Measurements from ENCODE around the gene MSH2. TPM values are rescaled to one million over a fixed set of nuclear protein-coding genes. Genes with fewer than 3 reads are reported as not detected.

MSH2 gene
- total RNA-seq, 1 donor: 14.5 TPM

- peaks cover 6% of the 10 kb centered on the region for H3K27me3 ChIP-seq (ENCODE audit: insufficient read depth, low read length)
- H3K79me2 ChIP-seq (ENCODE audit: insufficient read depth, low read length): no peaks in the 10 kb centered on the region
- H3K4me1 ChIP-seq (ENCODE audit: insufficient read depth, low read length): peaks cover 11% of the 10 kb centered on the region
- H3K4me2 ChIP-seq (ENCODE audit: insufficient read depth, low read length): no peak overlapping the region
- no peaks in the 10 kb centered on the region for H4K20me1 ChIP-seq (ENCODE audit: insufficient read depth, low read length)
- no peak for TF ChIP-seq CTCF (IDR thresholded peaks at IDR 0.05; ENCODE audit: extremely low read depth, low read depth, low read length)
- no peak overlapping the region for H2AFZ ChIP-seq (ENCODE audit: low read length)
- DNase-seq (ENCODE audit: insufficient read length, low spot score, missing footprints): no peak
- H3K9me3 ChIP-seq (ENCODE audit: low read depth, low read length): no peaks in the 10 kb centered on the region
- no peaks in the 10 kb centered on the region for H3K36me3 ChIP-seq (ENCODE audit: insufficient read depth, low read length)
- H3K4me3 ChIP-seq (ENCODE audit: insufficient read depth, low read length): no peak overlapping the region
- no peak overlapping the region for H3K27ac ChIP-seq (ENCODE audit: low read depth, low read length)
Measured at GRCh38 chr2:47503481-47504070, 100.6 kb downstream of the MSH2 start.

GRCh38 chr2:47504174-47504810 is 101.3 kb downstream of the MSH2 start:
- no peaks in the 10 kb centered on the region for H4K20me1 ChIP-seq (ENCODE audit: insufficient read depth, low read length)
- no peaks in the 10 kb centered on the region for H3K79me2 ChIP-seq (ENCODE audit: insufficient read depth, low read length)
- no peak overlapping the region for H2AFZ ChIP-seq (ENCODE audit: low read length)
- peaks cover 11% of the 10 kb centered on the region for H3K4me1 ChIP-seq (ENCODE audit: insufficient read depth, low read length)
- no peak overlapping the region for H3K4me2 ChIP-seq (ENCODE audit: insufficient read depth, low read length)
- H3K4me3 ChIP-seq (ENCODE audit: insufficient read depth, low read length): no peak overlapping the region
- H3K9me3 ChIP-seq (ENCODE audit: low read depth, low read length): no peaks in the 10 kb centered on the region
- peaks cover 7% of the 10 kb centered on the region for H3K27me3 ChIP-seq (ENCODE audit: insufficient read depth, low read length)
- no peak for TF ChIP-seq CTCF (IDR thresholded peaks at IDR 0.05; ENCODE audit: extremely low read depth, low read depth, low read length)
- H3K36me3 ChIP-seq (ENCODE audit: insufficient read depth, low read length): no peaks in the 10 kb centered on the region
- H3K27ac ChIP-seq (ENCODE audit: low read depth, low read length): no peak overlapping the region
- DNase-seq (ENCODE audit: insufficient read length, low spot score, missing footprints): no peak

GRCh38 chr2:47506024-47506423 is 103.1 kb downstream of the MSH2 start:
- no peak overlapping the region for H3K4me2 ChIP-seq (ENCODE audit: insufficient read depth, low read length)
- H2AFZ ChIP-seq (ENCODE audit: low read length): no peak overlapping the region
- no peaks in the 10 kb centered on the region for H3K36me3 ChIP-seq (ENCODE audit: insufficient read depth, low read length)
- H4K20me1 ChIP-seq (ENCODE audit: insufficient read depth, low read length): no peaks in the 10 kb centered on the region
- H3K27ac ChIP-seq (ENCODE audit: low read depth, low read length): no peak overlapping the region
- no peaks in the 10 kb centered on the region for H3K79me2 ChIP-seq (ENCODE audit: insufficient read depth, low read length)
- no peak overlapping the region for H3K4me3 ChIP-seq (ENCODE audit: insufficient read depth, low read length)
- TF ChIP-seq CTCF (IDR thresholded peaks at IDR 0.05; ENCODE audit: extremely low read depth, low read depth, low read length): no peak
- no peaks in the 10 kb centered on the region for H3K9me3 ChIP-seq (ENCODE audit: low read depth, low read length)
- DNase-seq (ENCODE audit: insufficient read length, low spot score, missing footprints): no peak
- peaks cover 7% of the 10 kb centered on the region for H3K27me3 ChIP-seq (ENCODE audit: insufficient read depth, low read length)
- peaks cover 11% of the 10 kb centered on the region for H3K4me1 ChIP-seq (ENCODE audit: insufficient read depth, low read length)

- TF ChIP-seq CTCF (IDR thresholded peaks at IDR 0.05; ENCODE audit: extremely low read depth, low read depth, low read length): no peak
- no peak overlapping the region for H3K27ac ChIP-seq (ENCODE audit: low read depth, low read length)
- H3K36me3 ChIP-seq (ENCODE audit: insufficient read depth, low read length): no peaks in the 10 kb centered on the region
- peaks cover 8% of the 10 kb centered on the region for H3K4me1 ChIP-seq (ENCODE audit: insufficient read depth, low read length)
- no peaks in the 10 kb centered on the region for H3K79me2 ChIP-seq (ENCODE audit: insufficient read depth, low read length)
- no peaks in the 10 kb centered on the region for H3K9me3 ChIP-seq (ENCODE audit: low read depth, low read length)
- DNase-seq (ENCODE audit: insufficient read length, low spot score, missing footprints): no peak
- H3K4me3 ChIP-seq (ENCODE audit: insufficient read depth, low read length): no peak overlapping the region
- peaks cover 7% of the 10 kb centered on the region for H3K27me3 ChIP-seq (ENCODE audit: insufficient read depth, low read length)
- no peak overlapping the region for H2AFZ ChIP-seq (ENCODE audit: low read length)
- no peak overlapping the region for H3K4me2 ChIP-seq (ENCODE audit: insufficient read depth, low read length)
- H4K20me1 ChIP-seq (ENCODE audit: insufficient read depth, low read length): no peaks in the 10 kb centered on the region
Measured at GRCh38 chr2:47506436-47506835, 103.5 kb downstream of the MSH2 start.

Data from osteoblast (primary cell).